ENCODE results near the gene C16orf82.

The C16orf82 gene

DNA sequence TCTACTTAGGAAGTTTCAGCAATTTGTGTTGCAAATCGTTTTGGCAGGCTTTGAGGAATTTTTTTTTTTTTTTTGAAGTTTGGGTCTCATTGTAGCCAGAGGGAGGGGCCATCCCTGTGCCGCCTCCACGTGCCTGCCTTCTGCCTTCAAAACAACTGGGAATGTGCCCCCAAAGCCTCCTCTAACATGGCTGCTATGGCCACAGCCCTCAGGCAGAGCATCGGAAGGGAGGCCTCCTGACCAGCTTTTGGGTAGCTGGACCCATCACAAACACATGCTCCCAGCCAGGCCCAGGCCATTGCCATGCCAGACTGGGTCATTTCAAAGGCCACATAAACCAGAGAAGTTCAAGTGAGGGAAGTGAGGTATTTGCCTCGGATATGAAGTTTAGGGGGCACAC, 21.5 kb downstream of the C16orf82 start:
- no peak for DNase-seq (ENCODE audit: low read depth in 3 of 3)

DNA sequence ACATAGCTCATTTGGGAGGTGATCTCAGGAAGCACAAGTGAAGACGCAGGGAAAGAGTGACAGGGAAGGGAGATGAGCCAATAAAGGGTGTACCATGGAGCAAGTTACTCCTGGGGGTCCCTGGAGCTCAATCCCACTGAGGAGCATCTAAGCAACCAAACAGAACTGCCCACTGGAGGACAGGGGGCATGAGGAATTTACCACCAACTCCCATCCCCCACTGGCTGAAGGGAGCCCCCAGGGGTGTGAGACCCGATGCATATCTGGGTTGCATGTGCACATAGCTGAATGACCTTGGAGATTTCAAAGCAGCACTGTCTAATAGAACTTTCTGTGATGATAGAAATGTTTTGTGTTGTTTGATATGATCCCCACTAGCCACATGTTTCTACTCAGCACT, 29.6 kb downstream of the C16orf82 start:
- no peak for DNase-seq (ENCODE audit: low read depth in 3 of 3)

DNA sequence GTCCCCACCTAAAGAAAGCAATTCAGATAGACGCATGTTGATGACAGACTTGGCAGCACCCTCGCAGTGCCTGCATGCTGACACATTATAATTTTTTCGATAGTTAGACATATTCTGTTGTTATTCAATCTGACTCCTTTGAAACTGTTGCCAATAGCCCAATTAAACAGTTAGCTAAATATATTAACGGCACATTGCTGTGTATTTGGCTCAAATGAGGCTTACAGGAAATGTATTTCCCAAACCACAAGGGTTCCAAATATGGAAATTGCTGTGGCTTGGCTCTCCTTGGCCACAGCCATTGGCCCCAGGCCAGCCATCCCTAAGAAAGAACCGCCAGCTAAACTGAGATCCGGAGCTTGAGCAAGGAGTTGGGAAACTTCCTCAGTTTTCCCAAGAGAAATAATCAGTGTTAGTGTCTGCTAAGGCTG, 31.1 kb downstream of the C16orf82 start:
- no peak for DNase-seq (ENCODE audit: low read depth in 3 of 3)

DNA sequence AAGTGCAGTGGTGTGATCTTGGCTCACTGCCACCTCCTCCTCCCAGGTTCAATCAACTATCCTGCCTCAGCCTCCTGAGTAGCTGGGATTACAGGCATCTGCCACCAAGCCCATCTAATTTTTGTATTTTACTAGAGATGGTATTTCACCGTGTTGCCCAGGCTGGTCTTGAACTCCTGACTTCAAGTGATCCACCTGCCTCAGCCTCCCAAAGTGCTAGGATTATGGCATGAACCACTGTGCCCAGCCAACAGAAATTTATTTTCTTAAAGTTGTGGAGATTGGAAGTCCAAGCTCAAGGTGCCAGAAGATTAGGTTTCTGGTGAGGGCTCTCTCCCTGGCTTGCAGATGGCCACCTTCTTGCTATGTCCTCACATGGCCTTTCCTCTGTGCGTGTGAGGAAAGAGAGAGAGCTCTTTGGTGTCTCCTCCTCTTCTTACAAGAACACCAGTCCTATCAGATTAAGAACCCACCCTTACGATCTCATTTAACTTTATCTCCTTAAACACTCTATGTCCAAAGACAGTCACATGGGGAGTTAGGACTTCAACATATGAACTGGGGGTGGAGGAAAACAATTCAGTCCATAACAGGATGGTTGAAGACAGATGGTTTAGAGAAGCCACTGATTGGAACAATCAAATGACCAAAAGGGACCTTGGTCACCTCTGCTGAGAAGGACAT, 31.8 kb downstream of the C16orf82 start:
- no peak for DNase-seq (ENCODE audit: low read depth in 3 of 3)

DNA sequence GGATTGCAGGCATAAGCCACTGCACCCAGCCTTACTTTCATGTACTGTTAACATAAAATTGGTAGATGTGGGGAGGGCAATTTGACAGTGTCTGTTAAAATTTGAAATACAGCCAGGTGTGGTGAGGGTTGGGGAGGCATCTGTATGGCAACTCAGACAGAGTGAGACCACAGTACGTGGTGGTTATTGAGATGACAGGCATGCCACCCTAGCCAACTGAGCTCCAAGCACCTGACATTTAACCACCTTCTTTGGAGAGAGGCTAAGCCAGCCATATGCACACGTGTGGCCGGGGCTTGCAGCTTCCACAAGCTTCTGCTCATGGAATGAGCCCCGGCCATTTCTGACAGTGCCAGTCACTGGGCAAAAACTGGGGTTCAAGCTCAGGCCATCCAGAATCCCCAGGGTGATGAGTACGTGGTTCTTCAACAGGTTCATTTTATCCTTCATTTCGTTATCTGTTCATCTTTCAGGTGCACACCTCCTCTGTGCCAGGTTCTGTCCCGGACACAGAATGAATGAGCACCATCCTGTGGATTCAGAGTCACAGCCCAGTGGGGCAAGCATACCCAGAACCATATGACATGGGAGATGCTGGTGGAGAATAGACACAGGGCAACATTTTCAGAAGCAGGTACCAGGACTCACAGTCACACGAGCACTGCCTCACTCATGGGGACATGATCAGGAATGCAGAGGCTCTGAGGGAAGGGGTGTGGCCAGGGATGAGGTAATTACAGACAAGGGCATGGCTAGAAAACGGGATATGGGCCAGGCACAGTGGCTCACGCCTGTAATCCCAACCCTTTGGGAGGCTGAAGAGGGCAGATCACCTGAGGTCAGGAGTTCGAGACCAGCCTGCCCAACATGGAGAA, 36.2 kb downstream of the C16orf82 start:
- no peak for DNase-seq (ENCODE audit: low read depth in 3 of 3)

DNA sequence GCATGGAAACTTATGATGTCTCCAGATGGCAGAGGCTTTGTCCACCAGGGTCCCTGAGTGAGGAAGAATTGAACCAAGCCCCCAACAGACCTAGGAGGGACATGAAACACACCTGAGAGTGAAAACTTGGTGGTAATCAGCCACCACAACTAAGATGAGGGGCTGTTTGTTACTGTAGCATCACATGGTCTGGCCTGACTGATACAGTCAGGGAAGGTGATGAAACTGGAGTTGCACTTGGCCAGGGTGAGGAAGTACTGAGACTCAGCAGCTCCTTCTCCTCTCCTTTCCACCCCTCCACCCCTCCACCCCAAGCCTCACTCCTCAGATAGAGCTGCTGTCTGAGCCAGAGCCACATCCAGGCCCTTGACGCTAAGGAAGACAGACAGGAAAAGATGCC, 37.2 kb downstream of the C16orf82 start:
- DNase-seq (ENCODE audit: low read depth in 3 of 3): no peak

DNA sequence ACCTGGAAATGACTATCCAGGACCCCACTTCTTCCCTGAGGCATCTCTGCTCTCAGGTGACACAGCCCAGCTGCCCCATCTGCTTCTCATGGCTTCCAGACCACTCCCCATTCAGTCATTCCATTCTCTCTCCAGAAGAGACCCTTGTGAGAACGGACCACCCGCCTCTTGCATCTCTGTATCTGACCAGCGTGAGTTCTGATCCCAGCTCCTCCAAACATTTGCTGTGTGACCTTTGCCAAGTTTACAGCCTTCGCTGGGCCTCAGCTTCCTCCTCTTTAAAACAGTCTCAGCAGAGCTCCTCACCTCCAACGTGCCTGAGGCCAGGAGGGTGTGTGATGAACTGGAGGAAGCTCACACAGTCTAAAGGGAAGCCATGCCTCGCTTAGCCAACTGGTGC, 39.6 kb downstream of the C16orf82 start:
- DNase-seq (ENCODE audit: low read depth in 3 of 3): no peak

DNA sequence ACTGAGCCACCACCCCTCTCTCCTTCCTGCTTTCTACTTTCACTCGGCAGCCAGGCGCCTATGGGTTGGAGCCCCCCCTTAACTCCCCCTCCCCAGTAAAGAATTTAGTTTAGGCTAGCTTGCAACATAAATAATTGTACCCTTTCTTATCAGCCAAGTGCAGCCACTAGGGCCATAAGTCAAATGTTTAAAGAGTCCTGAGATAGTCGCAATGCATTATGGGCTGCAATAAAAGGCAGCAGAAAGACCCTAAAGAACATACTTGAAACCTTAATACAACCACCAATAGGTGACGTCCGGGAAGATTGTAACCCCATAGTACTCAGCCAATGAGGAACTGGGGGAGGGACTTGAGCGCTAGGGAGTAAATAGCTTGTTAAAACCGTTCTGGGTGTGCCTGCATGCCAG, 40.5 kb downstream of the C16orf82 start:
- no peak for DNase-seq (ENCODE audit: low read depth in 3 of 3)

DNA sequence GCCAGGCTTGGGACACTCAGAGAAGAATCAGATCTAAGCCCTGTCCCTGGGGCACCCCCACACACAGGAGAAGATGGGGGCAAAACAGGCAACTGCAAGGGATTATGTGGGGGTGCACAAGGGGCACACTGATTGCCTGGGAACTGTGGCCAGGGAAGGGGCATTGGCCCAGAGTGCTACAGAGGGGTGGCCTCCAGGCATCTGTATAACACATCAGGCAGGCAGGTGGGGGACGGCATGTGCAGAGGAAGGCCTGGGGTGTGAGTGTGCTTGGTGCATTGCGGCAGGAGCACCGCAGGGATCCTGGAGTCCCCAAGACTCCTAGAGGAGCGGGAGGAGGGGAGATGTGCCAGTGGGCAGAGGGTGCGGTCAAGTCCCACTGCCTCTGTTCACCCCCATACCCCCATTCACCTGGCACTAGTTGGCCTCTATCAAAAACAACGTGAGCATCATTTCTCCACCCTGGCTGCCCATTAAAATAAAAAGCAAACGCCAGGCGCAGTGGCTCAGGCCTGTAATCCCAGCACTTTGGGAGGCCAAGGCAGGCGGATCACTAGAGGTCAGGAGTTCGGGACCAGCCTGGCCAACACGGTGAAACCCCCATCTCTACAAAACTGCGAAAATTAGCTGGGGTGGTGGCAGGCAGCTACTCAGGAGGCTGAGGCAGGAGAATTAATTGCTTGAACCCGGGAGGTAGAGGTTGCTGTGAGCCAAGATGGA, 41.5 kb downstream of the C16orf82 start:
- no peak for DNase-seq (ENCODE audit: low read depth in 3 of 3)

DNA sequence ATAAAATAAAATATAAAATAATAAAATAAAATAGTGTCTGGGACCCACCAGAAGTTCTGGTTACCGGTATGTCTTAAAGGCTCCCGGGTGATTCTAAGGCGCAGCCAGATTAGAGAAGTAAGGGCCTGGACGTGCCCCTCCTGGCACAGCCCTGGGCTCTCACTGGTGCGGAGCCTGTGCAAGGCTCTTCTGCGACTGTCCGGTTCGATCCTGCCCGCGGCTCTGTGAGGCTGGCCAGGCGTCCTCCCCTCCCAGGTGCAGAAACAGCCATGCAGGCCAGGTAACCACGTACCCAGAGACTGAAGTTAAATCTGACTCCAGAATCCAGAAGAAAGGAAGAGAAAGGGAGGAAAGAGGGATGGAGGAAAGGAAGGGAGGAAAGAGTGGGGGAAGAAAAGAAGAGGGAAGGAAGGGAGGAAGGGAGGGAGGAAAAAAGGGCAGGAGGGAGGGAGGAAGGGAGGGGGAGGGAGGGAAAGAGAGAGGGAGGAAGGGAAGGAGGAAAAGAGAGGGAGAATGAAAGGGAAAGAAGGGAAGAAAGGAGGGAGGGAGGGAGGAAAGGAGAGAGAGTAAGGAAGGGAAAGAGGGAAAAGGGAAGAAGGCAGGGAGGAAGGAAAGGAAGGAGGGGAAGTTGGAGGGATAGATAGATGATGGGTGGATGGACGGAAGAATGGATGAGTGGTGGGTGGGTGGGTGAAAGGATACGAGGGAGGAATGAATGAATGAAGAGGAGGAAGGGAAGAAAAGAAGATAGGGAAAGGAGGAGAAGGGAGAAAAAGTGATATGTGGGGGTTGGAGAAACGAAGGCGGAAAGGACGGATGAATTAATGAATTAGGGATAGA, 42.3 kb downstream of the C16orf82 start:
- no peak for DNase-seq (ENCODE audit: low read depth in 3 of 3)

DNA sequence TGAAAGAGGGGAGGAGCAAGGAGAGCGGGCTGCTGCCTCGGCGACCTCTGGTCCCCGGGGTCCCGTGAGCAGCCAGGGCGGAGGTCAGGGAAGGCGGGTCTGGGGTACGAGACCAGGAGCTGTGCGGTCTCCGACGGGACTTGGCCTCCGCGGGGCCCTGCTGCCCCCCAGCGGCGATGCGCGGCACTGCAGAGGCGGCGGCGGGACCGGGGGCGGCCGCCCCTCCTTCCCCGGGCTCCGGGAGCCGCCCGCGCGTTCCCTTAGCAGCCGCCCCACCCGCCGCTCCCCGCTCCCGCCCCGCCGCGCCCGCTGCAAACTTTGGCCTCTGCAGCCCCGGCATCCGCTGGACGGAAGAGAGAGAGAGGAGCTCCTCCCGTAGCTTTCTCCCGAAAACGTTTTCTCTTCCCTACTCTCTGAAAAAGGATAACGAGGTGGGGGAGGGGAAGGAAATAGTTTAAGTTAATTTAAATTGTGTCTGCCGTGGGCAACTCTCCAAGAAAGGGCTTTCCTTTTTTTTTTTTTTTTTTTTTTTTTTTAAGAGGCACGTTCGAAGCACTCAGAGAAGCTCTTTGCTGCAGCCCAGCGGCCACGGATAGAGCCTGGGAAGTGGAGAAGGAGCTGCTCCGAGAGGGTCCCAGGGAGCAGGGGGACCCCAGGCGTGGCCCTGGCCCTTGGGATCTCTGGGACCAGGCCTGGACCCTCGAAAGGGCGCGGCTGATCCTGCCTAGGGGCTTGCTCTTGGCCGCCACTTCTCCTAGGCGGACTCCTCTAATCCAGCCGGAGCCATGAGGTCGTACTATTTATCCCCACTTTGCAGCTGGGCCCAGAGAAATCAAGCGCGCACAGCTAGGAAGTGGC, 43.2 kb downstream of the C16orf82 start:
- peak; percentile 60 to 81 (median 70) for DNase-seq (ENCODE audit: low read depth in 3 of 3)

DNA sequence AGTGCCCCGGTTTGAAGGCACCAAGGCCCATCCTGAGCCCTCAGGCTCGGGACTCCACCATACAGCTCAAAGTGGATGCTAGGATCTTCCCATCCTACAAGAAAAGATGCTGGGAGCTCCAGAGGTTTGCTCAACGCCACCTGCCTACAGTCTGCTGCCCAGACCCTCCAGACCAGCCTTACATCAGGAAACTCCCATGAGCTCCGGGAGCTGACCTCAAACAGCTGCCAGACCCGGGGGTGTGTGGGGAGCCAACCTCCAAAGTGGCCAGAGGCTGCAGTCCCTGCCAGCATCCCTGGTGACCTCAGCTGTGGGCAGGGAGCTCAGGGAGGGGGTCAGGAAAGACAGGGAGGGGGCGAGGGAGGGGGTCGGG, 43.8 kb downstream of the C16orf82 start:
- no peak for DNase-seq (ENCODE audit: low read depth in 3 of 3)

DNA sequence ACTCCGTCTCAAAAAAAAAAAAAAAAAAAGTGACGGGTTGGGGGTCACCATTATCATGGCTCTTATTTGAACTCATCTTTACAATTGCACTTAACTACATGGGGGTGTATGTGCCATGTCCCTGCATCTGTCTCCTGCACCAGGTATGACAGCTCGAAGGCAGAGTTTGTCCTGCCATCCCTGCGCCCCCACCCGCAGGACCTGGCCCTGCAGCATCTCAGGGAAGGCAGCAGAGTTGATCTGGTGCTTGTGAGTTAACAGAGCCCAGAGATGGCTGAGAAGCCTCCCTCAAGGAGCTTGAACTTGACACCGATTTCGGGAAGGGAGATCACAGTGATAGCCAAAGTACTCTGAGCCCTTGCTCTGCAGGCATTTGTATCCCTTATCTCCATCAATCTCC, 44.8 kb downstream of the C16orf82 start:
- no peak for DNase-seq (ENCODE audit: low read depth in 3 of 3)

DNA sequence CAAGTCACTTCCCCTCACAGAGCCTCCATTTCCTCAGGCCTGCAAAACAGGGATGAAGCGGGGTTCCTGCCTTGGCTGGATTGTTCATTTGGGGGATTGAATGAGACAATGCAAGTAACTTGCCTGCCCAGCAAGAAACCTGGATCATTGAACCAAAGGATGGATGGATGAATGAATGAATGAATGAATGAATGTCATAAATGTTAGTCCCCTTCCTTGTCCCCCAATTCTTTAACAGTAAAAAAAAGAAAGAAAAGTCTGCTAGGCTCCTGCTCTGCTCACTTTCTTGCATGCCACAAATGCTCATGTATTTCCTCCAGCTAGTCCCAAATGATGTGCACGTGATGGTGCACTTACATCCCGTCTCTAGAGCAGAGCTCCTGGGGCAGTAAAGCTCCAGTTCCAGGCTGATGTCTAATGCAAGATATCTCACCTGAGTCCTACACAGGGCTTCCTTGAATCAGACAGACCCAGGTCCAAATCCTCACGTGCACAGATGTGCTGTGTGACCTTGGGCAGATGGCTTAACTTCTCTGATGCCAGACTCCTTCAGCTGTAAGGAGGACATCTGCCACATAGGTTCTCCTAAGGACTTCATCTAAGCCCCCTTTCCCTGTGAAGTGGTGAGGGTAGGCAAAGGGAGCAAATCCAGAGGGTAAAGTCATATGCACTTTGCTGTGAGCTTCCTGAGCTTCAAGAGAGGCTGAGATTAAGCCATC, 45.5 kb downstream of the C16orf82 start:
- DNase-seq (ENCODE audit: low read depth in 3 of 3): no peak

DNA sequence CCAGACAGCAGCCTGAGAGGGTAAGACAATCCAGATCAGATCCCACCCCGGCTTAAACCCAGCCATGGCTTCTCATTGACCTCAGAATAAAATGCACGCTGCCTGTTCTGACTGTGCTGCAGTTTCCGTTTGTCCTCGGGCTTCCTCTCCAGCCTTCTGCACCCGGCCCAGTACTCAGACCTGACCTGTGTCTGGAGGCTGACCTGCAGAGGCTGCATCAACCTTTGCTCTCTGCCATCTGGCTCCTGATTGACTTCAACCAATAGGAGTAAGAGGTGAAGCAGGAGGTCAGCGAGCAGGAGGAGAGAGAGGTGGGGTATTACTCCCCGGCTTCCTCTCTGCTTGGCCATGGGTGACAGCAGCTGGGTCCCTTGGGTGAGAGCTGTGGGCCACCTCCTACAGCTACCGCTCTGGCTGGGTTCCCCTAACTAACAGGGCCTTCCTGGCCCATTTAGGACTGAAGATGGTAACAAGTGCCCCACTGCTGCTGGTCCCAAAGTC, 46.7 kb downstream of the C16orf82 start:
- DNase-seq (ENCODE audit: low read depth in 3 of 3): no peak

DNA sequence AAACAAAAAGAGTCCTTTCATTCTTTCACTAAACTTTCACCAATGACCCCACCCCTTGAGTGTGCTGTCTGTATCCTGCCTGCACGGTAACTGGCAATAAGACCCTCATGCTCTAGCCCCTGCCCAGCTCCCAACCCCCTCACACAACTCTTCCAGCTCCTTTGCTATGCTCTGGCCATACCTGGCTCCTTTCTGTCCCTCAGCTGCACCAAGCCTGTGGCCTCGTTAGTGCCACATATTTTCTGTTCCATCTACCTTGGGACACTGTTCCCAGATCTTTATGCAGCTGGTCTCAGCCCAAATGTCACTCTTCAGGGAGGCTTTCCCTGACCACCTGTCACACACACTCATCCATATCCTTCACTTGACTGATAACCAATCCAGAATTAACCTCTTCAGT, 47.3 kb downstream of the C16orf82 start:
- no peak for DNase-seq (ENCODE audit: low read depth in 3 of 3)

DNA sequence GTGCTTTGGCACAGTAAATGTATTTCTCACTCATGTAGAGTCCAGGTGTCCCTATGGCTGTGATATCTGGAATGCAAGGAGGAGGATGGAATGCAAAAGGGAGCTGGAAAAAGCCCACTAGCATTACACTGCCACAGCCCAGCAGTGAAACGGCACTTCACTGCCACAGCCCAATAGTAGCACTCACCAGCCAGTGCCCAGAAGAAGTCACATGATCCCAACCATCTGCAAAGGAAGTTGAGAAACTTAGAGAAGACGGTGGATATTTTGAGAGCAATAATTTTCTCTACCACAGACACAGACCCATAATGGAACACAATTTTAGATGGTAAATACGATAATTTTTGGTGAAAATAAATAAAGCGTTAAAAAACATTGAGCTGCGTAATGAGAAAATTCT, 51.8 kb downstream of the C16orf82 start:
- no peak for DNase-seq (ENCODE audit: low read depth in 3 of 3)
